Stimulated activated CD4-positive, alpha-beta T cell treated with anti-CD3 and anti-CD28 coated beads, Interleukin-15, amount 100 ng/mL, for 24 hours (primary cell): ENCODE data around the gene SHC3.

Source experiments
- DNase-seq: peaks from one replicate; pipeline ENCODE4 v3.0.0-alpha.2; 2020

SHC3 gene

DNA sequence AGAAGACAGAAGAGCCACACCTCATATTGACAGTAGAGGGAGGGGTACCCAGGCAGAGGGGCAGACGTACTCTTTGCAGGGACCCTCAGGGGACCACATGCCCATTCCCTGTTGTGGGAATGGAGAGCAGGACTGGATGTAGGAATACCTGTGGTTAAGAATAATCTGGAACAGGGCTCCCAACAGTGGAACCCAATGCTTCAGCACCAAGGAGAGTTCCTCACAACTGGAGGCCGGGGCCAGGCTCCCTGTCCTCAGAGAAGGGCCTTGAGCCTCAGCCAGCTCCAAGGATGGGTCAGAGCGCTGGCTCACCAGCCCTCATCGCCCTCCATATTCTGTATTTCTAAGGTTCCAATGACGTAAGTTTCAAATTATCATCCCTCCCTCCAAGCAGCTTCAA lies 7.4 kb upstream of the SHC3 start:
- no peak for DNase-seq

DNA sequence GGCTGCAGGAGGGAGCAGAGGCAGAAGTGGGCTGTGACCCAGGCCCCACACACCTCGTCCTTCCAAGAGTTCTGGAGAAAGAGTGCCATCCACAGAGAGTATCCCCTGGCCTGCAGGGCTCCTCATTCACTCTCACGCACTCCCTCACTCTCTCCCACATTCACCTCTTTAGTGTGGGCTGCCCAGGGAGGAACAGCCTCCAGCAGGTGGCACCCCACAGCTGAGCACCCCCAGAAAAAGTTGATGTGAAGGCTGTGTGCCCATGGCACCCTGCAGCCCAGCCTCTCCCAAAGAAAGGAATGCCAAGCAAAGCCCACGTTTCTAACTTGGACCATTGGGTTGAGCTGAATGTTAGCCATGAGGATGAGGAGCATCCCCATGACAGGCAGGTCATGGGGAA lies 4.5 kb upstream of the SHC3 start:
- no peak for DNase-seq

DNA sequence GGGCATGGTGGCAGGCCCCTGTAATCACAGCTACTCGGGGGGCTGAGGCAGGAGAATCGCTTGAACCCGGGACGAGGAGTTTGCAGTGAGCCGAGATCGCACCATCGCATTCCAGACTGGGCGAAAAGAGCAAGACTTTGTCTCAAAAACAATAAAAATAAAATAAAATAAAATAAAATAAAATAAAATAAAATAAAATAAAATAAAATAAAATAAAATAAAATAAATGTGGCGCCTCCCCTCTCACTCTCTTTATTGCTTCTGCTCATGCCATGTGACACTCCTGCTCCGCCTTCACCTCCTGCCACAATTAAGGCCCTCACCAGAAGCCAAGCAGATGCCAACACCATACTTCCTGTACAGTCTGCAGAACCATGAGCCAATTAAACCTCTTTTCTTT lies 3.8 kb upstream of the SHC3 start:
- DNase-seq = no peak

DNA sequence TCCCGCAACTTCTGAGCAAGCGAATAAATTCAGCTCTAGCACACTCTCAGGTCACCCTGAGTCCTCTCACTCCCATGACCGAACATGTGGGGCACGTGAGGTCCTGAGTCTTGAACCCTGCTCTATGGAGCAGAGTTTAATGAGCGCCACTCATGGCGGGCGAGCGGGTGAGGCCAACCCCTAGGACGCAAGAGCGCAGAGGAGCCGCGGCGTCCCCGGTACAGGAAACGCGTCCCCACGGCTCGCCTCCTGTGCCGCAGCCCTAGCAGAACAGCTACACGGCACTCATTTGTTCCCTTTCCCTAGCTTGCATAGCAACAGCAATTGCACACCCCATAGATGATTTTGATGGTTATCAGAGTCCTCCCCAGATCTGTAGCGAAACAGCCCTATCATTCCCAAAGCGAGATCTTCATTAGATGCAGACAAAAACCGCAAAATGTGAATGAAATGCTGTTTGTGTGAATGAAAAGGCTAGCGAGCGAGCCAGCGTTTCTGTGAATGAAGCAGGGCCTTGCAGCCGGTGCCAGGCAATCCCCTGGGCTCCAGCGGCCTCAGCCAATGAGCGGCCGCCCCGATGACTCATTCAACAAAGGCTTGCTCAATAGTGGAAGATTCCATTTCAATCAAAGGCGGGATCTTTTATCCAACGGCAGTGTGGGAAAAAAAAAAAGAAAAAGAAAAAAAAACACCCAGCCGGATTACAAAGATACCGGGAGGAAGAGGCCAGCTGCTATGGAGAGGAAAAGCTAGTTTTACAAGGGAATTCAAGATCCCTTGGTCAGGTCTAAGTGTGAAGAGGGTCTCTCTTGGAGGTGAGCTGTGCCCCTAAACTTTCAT lies 1.5 kb upstream of the SHC3 start:
- peak; percentile 80 for DNase-seq

DNA sequence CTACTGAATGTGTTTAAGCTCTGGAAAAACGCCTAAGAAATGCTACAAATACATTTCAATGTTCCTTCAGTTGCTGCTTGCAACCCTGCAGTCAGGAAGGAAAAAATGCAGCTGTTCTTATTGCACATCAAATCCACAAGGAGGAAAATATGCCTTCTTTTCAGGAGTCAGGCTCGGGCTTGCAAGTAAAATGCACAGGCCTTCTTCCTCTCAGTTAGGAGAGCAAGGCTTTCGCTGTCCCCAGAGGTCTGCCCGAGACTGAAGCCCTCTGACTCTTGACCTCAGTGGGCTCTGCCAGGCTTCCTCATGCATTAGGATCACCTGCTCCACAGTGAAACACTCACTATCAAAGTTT lies 899 bp upstream of the SHC3 start:
- DNase-seq = no peak

DNA sequence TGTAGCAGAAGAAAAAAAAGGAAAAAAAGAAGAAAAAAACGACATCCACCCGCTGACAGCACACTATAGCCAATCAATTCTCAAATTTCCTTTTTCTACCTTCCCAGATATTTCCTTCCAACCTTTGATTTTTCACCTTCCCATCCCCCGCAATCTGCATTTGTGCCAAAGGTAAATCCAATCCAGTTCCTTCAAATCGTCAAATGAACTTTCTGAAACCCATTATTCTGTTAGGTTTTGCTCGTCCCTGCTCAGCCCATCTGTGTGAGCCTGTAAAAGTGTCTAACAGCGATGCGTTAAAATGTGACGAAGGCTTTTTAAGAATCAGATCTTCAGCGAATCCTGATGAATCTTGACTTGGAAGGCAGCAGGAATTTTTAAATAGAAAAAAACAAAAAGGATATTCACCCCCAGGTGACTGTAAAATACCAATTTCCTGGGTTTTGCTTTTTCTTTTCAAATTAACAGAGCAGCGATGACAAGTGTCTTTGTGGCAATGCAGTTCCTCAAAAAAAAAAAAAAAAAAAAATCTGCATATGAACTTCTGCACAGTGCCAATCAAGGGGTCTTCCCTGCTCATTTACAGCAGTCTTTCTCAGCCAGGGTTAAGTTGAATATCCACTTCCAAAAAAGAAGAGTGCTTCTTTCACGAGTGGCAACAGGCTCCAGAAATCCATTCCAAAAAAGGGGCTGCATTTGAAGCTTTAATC lies 367 bp upstream of the SHC3 start:
- no peak for DNase-seq

DNA sequence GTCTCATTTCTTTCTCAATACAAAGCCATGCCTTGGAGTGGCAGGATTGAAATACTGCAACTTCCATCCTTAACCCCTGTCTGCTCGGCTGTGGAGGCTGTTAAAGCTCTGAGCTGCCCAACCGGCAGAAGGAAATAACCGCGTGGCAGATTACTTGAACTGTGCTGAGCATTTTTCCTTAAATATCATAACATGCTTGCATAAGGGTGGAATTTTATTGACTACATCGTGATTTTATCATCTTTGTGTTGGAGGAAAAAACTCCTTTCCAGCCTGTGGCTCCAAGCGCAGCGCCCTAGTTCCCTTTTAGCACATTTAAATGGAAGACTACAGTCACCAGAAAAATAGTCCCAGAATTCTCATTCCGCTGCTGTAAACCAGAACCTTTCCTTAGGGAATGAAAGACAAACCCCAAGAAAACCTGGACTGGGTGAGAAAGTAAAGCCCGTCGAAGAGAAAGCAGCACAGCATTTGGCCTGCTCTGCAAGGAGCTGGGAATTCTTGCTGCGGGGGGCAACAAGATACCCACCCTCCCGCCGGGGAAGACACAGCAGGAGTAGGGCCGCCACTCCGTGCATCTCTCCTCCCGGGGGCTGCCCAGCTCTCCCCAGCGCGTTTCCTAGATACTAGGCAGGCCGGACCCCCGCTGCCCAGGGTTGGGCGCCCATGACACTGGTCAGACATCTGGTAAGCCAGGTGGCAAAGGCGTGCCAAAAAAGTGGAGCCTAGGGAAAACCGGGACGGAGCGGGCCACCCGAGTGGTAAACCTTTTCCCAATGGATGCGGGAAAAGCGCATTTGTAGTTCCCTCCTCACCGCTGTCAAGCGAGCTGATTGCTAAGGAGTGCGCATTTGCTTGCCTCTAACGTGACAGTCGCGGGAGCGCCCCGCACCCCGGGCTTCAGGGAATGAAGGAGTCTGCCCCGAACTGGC lies 1.3 kb downstream of the SHC3 start:
- no peak for DNase-seq

DNA sequence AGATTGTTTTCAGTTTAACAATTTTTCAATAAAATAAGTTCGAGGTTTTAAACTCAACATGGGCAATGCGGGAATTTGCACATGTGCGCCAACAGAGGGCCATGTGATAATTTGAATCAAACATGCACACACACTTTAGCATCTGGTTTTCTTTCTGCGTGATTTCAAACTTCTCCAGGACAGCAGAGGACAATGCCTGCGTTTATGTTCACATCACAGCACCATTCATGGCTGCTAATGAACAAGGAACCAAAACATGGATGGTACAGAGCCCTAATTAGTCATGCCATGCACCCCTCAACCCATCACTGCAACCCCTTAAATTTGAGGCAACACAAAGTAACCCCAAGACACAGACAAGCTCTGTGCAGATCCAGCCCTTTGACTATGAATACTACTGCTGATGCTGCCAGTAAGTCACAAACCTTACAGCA lies 2.8 kb downstream of the SHC3 start:
- no peak for DNase-seq

DNA sequence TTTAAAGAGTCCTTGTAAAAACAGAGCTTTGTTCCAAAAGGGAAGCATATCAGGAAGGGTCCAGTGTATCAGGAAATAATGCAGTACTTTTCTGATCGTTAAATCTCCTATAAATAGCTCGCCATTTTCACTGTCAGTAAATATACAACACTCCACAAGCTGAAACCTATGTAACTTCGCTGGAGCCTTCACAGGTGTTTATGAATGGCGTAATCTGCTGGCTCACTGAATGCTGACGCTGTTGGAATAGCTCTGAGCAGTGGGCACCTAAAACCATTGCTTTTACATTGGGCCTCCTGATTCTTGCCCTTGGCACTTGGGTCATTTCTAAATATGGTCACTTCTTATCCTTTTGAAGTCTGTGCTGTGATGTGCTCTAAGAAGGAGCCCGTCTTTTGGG lies 4.3 kb downstream of the SHC3 start:
- DNase-seq = no peak

DNA sequence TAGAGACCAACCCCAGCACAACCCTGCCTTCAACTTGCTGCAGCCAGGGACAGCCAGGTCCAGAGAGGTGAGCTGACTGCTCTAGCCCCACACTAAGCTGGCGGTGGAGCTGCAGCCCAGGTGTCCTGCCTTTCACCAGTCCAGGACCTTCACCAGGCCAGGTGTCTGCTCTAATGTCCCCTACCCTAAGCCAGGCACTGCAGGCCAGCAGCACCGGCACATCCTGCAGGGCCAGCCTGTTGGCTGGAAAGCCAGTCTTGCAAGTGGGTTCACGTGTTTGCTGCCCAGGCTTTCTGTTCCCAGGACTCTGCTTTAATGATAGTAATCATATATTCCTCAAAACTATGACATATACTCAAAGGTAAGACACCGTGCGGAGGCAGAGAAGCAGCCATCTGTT lies 5.5 kb downstream of the SHC3 start:
- no peak for DNase-seq

DNA sequence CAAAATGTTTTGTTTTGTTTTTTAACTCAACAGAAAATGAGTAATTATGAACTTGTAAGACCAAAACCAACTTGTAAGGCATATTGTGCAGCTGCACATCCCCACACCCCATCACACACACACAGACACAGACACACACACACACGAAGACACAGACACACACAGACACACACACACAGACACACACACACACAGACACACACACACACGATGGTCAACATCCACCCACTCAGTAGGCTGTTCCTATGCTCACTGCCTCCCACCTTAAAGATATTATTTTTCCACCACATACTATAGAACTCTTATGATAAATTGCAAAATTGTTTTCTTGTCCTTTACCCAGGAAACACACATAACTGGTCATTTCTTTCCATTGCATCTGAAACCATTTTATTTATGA lies 6.2 kb downstream of the SHC3 start:
- no peak for DNase-seq

DNA sequence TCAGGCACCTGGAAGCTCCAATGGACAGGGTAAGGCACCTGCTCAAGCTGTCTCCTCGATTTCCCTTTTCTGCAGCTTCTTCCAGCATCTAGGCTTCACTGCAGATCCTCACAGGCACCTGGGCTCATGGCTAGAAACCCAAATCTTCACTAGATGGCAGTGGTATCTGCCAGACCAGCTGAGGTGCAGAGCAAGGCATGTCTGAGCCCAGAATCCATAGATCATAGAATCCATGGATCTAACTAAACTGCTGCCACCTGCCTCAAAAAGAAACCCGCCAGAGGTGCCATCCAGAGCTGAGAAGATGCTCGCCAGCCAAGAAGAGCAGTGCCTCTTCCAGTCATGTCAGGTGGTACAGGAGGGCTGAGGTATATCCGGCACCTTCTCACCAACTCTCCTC lies 6.9 kb downstream of the SHC3 start:
- no peak for DNase-seq

DNA sequence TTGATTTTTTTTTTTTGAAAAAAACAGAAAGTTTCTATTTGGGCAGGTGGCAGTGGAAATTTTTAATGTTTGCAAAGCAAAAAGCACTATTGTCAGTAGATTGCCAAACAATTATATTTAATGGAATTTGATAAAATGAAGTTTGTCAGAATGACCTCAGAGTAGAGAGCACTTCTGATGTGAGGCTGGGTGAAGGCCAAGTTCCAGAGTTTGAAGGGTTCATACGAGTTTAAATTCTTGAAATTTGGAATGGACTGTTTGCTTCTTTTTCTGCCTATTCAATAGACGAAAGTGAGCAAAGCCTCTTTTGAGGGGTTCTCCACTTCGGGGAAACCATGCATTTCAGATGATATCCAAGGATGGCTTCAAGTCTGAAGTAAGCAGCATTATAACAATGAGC lies 7.4 kb downstream of the SHC3 start:
- DNase-seq = no peak

DNA sequence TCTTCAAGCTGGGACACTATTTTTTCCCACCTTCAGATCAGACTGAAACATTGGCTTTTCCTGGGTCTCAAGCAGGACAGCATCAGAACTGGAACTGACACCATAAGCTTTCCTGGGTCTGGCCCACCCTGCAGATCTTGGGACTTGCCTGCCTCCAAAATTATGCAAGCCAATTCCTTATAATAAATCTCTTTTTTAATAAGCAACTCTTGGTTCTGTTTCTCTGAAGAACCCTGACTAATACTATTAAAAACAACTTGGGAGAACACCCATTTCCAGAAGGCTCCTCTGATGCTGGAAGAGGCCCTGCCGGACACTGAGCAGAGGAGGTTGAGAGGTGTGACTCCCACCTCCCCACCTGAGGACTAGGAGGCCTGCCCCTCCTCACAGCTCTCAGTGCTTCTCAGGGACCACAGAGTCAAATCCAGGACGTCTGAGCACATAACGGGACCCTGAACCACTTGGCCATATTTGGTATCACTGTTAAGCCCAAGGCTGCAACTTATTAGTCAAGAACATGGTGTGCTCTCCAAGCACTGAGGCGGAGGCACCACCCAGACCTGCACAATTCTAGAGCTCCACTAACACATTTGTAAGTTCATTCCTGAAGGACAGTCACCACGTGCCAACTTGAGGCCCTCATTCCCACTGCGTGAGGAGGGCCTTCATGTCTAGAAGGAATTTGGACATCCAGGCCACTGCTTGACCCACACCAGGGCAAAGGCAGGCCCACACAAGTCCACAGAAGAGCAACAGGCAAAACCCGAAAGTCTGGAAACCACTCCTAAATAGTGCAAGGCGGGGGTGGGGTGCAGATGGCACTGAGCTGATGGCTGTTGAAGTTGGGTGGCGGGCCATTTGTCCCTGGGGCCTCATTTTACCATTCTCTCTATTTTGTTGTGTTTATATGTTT lies 9.5 kb downstream of the SHC3 start:
- no peak for DNase-seq

DNA sequence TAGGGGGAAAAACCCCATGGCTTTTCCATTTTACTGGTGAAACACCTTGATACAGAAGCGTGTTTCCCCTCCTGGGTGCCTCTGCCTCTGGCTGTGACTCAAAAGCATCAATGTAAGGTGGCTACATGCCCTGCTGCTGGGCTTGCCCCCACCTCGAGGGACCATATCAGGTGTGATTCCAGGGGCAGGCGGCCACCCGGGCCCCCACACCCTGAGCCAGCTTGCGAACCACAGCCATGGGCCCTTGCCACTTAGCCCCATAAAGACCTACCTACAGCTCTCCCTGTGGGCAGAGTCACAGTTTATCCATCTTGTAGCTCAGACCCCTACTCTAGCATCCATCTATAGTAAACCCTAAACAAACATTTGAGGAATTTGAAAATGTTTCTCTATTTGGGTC lies 10.8 kb downstream of the SHC3 start:
- DNase-seq = no peak

DNA sequence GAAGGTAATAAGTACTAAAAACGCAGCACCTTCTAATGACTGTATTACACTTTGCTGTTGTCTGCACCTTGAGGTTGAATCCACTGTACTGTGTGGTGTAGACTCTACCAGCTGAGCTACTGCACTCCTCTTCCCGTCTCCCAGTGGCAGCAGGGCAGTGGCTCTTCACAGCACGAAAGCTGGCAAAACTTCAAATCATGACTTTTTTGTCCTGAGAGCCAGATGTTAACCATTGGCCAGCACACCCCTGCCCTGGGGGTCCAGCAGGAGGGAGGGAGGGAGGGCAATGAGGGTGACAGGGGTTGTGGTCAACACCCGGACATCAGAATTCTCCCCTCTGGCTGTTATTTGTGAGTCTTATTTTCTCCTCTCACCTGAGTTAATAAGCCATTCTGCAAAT lies 11.8 kb downstream of the SHC3 start:
- DNase-seq = no peak

DNA sequence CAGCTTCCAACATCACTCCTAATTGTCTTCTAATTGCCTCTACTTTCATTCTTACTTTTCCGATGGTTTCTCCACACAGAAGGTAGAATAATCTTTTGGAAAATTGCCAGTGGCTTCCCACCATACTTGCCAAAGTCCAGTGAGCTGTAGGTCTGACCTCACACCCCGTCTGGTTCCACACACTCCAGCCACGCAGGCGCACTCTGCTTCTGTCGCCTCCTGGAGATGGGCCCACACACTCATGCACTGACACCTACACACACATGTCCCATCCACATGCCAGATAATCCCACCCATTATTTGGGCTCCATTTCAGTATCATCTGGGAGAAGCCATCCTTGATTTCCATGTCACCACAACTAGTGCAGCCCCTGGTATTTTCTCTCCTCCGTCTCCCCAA lies 12.7 kb downstream of the SHC3 start:
- no peak for DNase-seq

DNA sequence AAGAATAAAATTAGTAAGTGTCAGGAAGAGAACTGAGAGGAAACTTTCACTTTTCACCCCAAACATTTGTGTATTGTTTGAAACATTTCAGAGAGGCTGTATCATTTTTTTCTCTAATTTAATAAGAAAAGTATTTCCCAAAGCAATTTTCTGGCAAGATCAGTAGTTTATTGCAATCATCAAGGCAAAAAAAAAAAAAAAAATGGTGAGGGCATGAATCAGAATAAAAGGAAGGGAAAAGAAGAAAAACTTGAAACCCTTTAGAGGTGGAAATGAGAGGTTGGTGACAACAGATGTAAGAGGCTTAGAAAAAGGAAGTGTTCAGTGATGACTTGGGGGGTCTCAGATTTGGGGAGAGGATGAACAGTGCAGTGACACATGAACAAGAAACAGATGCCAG lies 13.3 kb downstream of the SHC3 start:
- no peak for DNase-seq

DNA sequence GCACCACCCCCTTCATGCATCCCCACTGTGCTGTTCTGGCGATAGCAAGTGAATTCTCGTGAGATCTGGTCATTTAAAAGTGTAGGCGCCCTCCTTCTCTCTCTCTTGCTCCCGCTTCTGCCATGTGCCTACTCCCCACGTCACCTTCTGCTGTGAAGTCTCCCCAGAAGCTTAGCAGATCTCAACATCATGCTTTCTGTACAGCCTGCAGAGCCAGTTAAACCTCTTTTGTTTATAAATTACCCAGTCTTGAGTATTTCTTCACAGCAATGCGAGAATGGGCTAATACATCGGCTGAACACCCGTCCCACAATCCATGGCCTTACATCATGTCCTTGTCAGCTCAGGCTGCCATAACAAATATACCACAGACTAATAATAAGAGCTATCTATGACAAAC lies 17.4 kb downstream of the SHC3 start:
- no peak for DNase-seq

DNA sequence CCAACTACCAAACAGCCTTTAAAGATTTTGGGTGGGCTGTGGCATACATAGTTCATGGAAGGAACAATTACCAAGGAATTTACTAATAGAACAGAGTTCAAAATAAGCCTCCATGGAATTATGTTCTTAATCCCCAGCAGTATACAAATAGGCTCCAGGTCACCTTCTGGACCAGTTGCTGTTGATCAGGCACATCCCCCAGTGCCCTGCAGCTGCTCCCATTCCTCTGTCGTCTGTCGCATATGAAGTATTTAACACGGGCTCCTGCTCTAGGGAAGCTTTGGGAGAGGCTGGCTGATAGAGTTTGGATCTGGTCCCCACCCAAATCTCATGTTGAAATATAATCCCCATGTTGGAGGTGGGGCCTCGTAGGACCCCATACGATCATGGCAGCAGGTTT lies 17.8 kb downstream of the SHC3 start:
- no peak for DNase-seq

DNA sequence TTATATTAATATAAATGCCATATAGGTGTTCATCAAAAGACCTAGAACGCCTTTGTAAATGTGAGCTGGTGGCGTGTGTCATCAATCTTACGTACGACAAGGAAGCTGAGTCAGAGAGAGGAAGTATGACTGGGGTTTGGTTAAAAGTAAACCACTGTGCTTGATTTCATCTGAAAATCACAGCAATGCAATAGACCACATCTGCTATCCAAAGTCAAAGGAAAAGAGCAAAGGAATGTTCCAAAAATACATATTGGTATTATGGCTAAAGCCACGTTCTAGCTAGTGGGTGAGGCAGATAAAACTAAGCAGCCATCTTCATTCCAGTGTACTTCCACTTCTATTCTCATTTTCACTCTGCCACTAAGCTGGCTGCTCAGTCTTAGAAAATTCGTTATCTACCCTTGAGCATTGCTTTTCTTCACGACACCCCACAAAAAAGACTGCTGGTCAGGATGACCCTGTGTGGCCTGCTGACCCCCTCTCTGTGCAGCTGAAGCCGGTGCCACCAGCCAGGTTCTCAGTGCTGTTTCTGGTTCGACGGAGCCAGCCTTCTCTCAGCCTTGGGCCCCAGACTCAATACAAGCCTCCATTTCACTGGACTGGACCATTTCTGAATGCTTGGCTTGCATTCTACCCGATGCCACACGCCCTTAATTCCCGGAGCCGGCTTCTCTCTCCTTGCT lies 23.8 kb downstream of the SHC3 start:
- peak; percentile 55 for DNase-seq

DNA sequence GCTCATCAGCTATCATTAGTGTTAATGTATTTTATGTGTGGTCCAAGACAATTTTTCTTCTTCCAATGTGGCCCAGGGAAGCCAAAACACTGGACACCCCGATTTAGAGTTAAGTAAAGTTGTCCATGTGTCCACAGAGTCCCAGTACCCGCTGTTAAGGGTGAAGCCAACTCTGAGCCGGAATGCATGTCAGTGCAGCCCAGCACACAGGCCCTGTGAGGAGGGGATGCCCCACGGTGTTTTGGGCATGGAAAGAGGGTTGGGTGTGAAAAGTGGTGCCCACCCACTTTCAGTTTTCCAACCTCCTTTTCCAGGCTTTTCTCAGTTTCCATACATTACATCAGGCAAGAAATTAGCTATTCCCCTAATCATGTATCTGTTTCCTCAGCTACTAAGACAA lies 24.4 kb downstream of the SHC3 start:
- DNase-seq = peak; percentile 36
